OCI-LY1 (cell line): ENCODE results near the gene HLA-DQB1.

Experiments
- H2AFZ ChIP-seq: fragments of 200-600 bp; sonication (generic), shearing (Covaris generic); 2 replicates; pipeline ENCODE4 v1.6.0; 2014; ENCODE audit warnings: antibody characterized with exemption, mild to moderate bottlenecking, low read length
- H3F3A ChIP-seq: fragments of 200-600 bp; sonication (generic), shearing (Covaris generic); 2 replicates; pipeline ENCODE4 v1.6.0; 2014; ENCODE audit warnings: mild to moderate bottlenecking, antibody characterized with exemption, low read length, moderate library complexity; ENCODE audit not compliant: insufficient read depth
- H3K27ac ChIP-seq: fragments of 200-600 bp; sonication (generic); 2 replicates; pipeline ENCODE4 v1.5.1; 2014; ENCODE audit warnings: low read length, mixed run types, mild to moderate bottlenecking, low read depth; ENCODE audit not compliant: poor library complexity, severe bottlenecking
- H3K27me3 ChIP-seq: fragments of 200-600 bp; sonication (generic); 2 replicates; pipeline ENCODE4 v1.6.0; 2014; ENCODE audit warnings: antibody characterized with exemption, mild to moderate bottlenecking, low read length, moderate library complexity; ENCODE audit not compliant: insufficient read depth
- H3K36me3 ChIP-seq: fragments of 200-600 bp; sonication (generic); 2 replicates; pipeline ENCODE4 v1.6.1; 2014; ENCODE audit warnings: mild to moderate bottlenecking, antibody characterized with exemption, low read length, moderate library complexity, mixed read lengths; ENCODE audit not compliant: insufficient read depth
- H3K4me1 ChIP-seq: fragments of 200-600 bp; sonication (generic); 2 replicates; pipeline ENCODE4 v1.5.1; 2014; ENCODE audit warnings: mild to moderate bottlenecking, low read length, moderate library complexity; ENCODE audit not compliant: insufficient read depth, severe bottlenecking
- H3K4me2 ChIP-seq: fragments of 200-600 bp; sonication (generic), shearing (Covaris generic); 2 replicates; pipeline ENCODE4 v1.6.1; 2014; ENCODE audit warnings: low read length
- H3K4me3 ChIP-seq: fragments of 200-600 bp; sonication (generic); 2 replicates; pipeline ENCODE4 v1.5.1; 2014; ENCODE audit warnings: low read length, low read depth, mild to moderate bottlenecking, mixed read lengths; ENCODE audit not compliant: poor library complexity, severe bottlenecking
- H3K79me2 ChIP-seq: fragments of 200-600 bp; shearing (Covaris generic); 2 replicates; pipeline ENCODE4 v1.6.1; 2016; ENCODE audit warnings: mixed run types, low read length, mixed read lengths; ENCODE audit not compliant: insufficient read depth
- H3K9ac ChIP-seq: fragments of 200-600 bp; sonication (generic), shearing (Covaris generic); 2 replicates; pipeline ENCODE4 v1.6.1; 2014; ENCODE audit warnings: mild to moderate bottlenecking, low read length, mixed read lengths
- H3K9me2 ChIP-seq: fragments of 200-600 bp; sonication (generic), shearing (Covaris generic); 2 replicates; pipeline ENCODE4 v1.6.1; 2014; ENCODE audit warnings: low read depth, mild to moderate bottlenecking, low read length, mixed read lengths
- H3K9me3 ChIP-seq: fragments of 200-600 bp; shearing (Covaris generic); 2 replicates; pipeline ENCODE4 v1.6.1; 2014; ENCODE audit warnings: low read length, mixed read lengths
- H4K20me1 ChIP-seq: fragments of 200-600 bp; sonication (generic), shearing (Covaris generic); 2 replicates; pipeline ENCODE4 v1.6.0; 2016; ENCODE audit warnings: mild to moderate bottlenecking, low read length; ENCODE audit not compliant: insufficient read depth
- EZH2 ChIP-seq: fragments of 200-600 bp; sonication (generic), shearing (Covaris generic); IDR thresholded peaks from 2 replicates; pipeline ENCODE4 v1.8.0; 2017; ENCODE audit warnings: borderline replicate concordance, mixed run types, mild to moderate bottlenecking, antibody characterized with exemption, low read length, moderate library complexity, mixed read lengths
- TF ChIP-seq, protein P1 (sequence below): fragments of 200-600 bp; sonication (generic), shearing (Covaris generic); IDR thresholded peaks from 2 replicates; pipeline ENCODE4 v1.5.1; 2017; ENCODE audit warnings: mild to moderate bottlenecking, antibody characterized with exemption, low read length, moderate library complexity, mixed read lengths

HLA-DQB1 gene

DNA sequence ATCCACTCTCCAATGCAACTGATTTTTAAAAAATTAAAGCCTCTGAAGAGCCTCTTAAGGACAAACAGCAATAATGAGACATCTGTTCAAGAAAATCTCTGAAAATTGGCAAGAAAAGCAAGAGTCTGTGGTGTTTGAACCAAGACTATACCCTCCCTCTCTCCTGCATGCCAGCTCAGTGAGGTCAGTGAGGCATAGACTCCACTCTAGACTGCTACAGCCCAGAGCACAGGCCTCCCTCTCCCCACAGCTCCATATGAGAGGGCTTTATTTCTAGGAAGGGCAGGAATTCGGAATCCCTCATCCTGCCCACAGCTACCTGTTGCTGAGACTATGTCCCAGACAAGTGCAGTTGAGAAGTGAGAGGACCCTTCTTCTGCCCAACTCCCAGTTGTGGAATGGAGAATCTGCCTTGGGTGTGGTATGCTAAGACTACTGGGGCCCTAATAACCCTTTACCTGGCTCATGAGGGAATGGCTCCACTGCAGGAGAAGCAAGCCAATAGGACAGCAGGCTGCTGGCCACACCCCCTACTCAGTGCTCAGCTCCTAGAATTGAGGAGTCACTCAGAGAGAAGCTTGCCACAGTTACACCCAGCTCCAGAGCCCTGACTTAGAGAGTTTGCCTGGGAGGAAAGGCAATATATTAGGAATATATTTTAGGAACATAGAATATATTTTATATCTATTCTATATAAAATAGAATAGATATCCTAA is 51.9 kb downstream of the HLA-DQB1 start:
- no peaks in the 10 kb centered on the region for H4K20me1 ChIP-seq
- H3K9me2 ChIP-seq: no peaks in the 10 kb centered on the region
- H3K36me3 ChIP-seq: no peaks in the 10 kb centered on the region
- no peak overlapping the region for H3K27ac ChIP-seq
- H3F3A ChIP-seq: no peaks in the 10 kb centered on the region
- no peaks in the 10 kb centered on the region for H3K79me2 ChIP-seq
- TF ChIP-seq, protein P1, sequence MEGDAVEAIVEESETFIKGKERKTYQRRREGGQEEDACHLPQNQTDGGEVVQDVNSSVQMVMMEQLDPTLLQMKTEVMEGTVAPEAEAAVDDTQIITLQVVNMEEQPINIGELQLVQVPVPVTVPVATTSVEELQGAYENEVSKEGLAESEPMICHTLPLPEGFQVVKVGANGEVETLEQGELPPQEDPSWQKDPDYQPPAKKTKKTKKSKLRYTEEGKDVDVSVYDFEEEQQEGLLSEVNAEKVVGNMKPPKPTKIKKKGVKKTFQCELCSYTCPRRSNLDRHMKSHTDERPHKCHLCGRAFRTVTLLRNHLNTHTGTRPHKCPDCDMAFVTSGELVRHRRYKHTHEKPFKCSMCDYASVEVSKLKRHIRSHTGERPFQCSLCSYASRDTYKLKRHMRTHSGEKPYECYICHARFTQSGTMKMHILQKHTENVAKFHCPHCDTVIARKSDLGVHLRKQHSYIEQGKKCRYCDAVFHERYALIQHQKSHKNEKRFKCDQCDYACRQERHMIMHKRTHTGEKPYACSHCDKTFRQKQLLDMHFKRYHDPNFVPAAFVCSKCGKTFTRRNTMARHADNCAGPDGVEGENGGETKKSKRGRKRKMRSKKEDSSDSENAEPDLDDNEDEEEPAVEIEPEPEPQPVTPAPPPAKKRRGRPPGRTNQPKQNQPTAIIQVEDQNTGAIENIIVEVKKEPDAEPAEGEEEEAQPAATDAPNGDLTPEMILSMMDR: no peak
- TF ChIP-seq EZH2: no peak
- no peaks in the 10 kb centered on the region for H3K27me3 ChIP-seq
- no peak overlapping the region for H3K9ac ChIP-seq
- H3K4me1 ChIP-seq: no peaks in the 10 kb centered on the region
- no peak overlapping the region for H2AFZ ChIP-seq
- no peak overlapping the region for H3K4me3 ChIP-seq
- no peaks in the 10 kb centered on the region for H3K9me3 ChIP-seq
- H3K4me2 ChIP-seq: no peak overlapping the region

DNA sequence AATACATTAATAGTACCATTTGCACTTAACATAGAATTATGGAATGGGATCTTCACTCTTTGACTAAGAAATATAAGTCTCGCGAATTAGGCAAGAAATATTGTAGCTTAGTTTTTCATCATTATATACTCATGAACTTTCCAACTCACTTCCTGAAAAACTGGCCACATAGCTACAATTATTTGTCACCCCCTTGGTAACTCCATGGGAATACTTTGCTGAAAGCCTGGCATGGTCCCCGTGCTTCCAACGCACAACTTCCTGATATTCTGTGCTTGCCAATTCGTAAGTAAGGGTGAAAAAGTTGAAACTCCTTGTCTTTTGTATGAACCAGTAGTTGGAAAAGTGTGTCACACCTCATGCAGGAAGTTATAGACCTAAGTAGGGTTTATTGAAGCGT is 53.0 kb downstream of the HLA-DQB1 start:
- H3K27me3 ChIP-seq: no peaks in the 10 kb centered on the region
- H3K4me3 ChIP-seq: no peak overlapping the region
- no peak overlapping the region for H2AFZ ChIP-seq
- no peaks in the 10 kb centered on the region for H3K79me2 ChIP-seq
- no peaks in the 10 kb centered on the region for H4K20me1 ChIP-seq
- no peaks in the 10 kb centered on the region for H3K9me3 ChIP-seq
- H3K4me2 ChIP-seq: no peak overlapping the region
- H3K27ac ChIP-seq: no peak overlapping the region
- TF ChIP-seq, protein P1: no peak
- TF ChIP-seq EZH2: no peak
- no peaks in the 10 kb centered on the region for H3F3A ChIP-seq
- no peaks in the 10 kb centered on the region for H3K9me2 ChIP-seq
- H3K36me3 ChIP-seq: no peaks in the 10 kb centered on the region
- H3K9ac ChIP-seq: no peak overlapping the region
- H3K4me1 ChIP-seq: no peaks in the 10 kb centered on the region

GRCh38 chr6:32610682-32611296 is 55.7 kb downstream of the HLA-DQB1 start:
- H4K20me1 ChIP-seq: no peaks in the 10 kb centered on the region
- no peaks in the 10 kb centered on the region for H3K27me3 ChIP-seq
- no peaks in the 10 kb centered on the region for H3K36me3 ChIP-seq
- no peak overlapping the region for H3K4me3 ChIP-seq
- H3K27ac ChIP-seq: no peak overlapping the region
- no peaks in the 10 kb centered on the region for H3K4me1 ChIP-seq
- H3K79me2 ChIP-seq: no peaks in the 10 kb centered on the region
- no peak for TF ChIP-seq EZH2
- TF ChIP-seq, protein P1: no peak
- H3K9me3 ChIP-seq: no peaks in the 10 kb centered on the region
- H3K4me2 ChIP-seq: no peak overlapping the region
- H3K9me2 ChIP-seq: no peaks in the 10 kb centered on the region
- H2AFZ ChIP-seq: no peak overlapping the region
- no peaks in the 10 kb centered on the region for H3F3A ChIP-seq
- H3K9ac ChIP-seq: no peak overlapping the region
